SK-N-SH (cell line): ENCODE results near the gene CLCA4. TPM values are rescaled to one million over a fixed set of nuclear protein-coding genes. Genes with fewer than 3 reads are reported as not detected.

Source experiments
- CTCF ChIA-PET: fragments of 300-600, 350-600 bp; formaldehyde crosslinking; extraction: SDS; loops from one replicate; lab custom pipeline; 2021; lab: Yijun Ruan, JAX
- POLR2A ChIA-PET: fragments of 350-600 bp; sonication (Branson Sonifier 250); formaldehyde crosslinking; extraction: SDS; loops from one replicate; lab custom pipeline; 2020; ENCODE audit warnings: antibody characterized with exemption, inconsistent platforms; lab: Yijun Ruan, JAX
- DNase-seq: peaks from one replicate; pipeline ENCODE4 v3.0.0; 2012
- H2AFZ ChIP-seq: fragments of 200-600 bp; sonication (generic); 2 replicates; pipeline ENCODE4 v1.8.1; 2016; ENCODE audit warnings: antibody characterized with exemption, mild to moderate bottlenecking, low read depth
- H3F3A ChIP-seq: fragments of 200-600 bp; sonication (generic); replicated peaks from 2 replicates; pipeline ENCODE3; 2016; ENCODE audit warnings: antibody characterized with exemption, mild to moderate bottlenecking; ENCODE audit not compliant: insufficient read depth
- H3K27ac ChIP-seq, 2 experiments: fragments of 200-500 bp in 1 of 2; fragments of 200-600 bp in 1 of 2; sonication (Bioruptor generic) in 1 of 2; sonication (generic), shearing (Covaris generic) in 1 of 2; 2 replicates each; pipeline versions ENCODE4 v1.5.1 to v1.6.1; 2014 to 2016; ENCODE audit warnings: low read depth in 2 of 2, inconsistent platforms in 1 of 2, low read length in 1 of 2, mild to moderate bottlenecking in 1 of 2, mixed read lengths in 1 of 2
- H3K27me3 ChIP-seq: fragments of 200-600 bp; sonication (generic), shearing (Covaris generic); 2 replicates; pipeline ENCODE4 v1.6.1; 2016; ENCODE audit warnings: mixed run types; ENCODE audit not compliant: insufficient read depth
- H3K36me3 ChIP-seq, 2 experiments: fragments of 200-500 bp in 1 of 2; fragments of 200-600 bp in 1 of 2; sonication (Bioruptor generic) in 1 of 2; sonication (generic) in 1 of 2; replicated peaks in 1 of 2; 2 replicates each; pipeline versions ENCODE3 to v1.5.1; 2014 to 2016; ENCODE audit warnings: low read length in 1 of 2, mild to moderate bottlenecking in 1 of 2; ENCODE audit not compliant: insufficient read depth in 2 of 2, control insufficient read depth in 1 of 2
- H3K4me1 ChIP-seq, 2 experiments: fragments of 200-500 bp in 1 of 2; fragments of 200-600 bp in 1 of 2; sonication (Bioruptor generic) in 1 of 2; sonication (generic), shearing (Covaris generic) in 1 of 2; 2 replicates each; pipeline versions ENCODE4 v1.5.1 to v1.6.1; 2014 to 2016; ENCODE audit warnings: low read depth in 1 of 2, low read length in 1 of 2, mixed run types in 1 of 2; ENCODE audit not compliant: insufficient read depth in 2 of 2, control insufficient read depth in 1 of 2
- H3K4me2 ChIP-seq: fragments of 200-600 bp; sonication (generic), shearing (Covaris generic); 2 replicates; pipeline ENCODE4 v1.6.1; 2017; ENCODE audit warnings: mixed run types
- H3K4me3 ChIP-seq, 2 experiments: fragments of 200-500 bp in 1 of 2; fragments of 200-600 bp in 1 of 2; sonication (Bioruptor generic) in 1 of 2; sonication (generic), shearing (Covaris generic) in 1 of 2; 2 replicates each; pipeline versions ENCODE4 v1.5.1 to v1.8.1; 2014 to 2016; ENCODE audit warnings: low read depth in 2 of 2, inconsistent platforms in 1 of 2, low read length in 1 of 2, mild to moderate bottlenecking in 1 of 2, mixed read lengths in 1 of 2, moderate library complexity in 1 of 2
- H3K79me2 ChIP-seq: fragments of 200-600 bp; sonication (generic); 2 replicates; pipeline ENCODE4 v1.8.1; 2017; ENCODE audit warnings: mild to moderate bottlenecking; ENCODE audit not compliant: insufficient read depth
- H3K9ac ChIP-seq: fragments of 200-600 bp; sonication (generic); 2 replicates; pipeline ENCODE4 v1.6.1; 2017; ENCODE audit warnings: mixed run types
- H3K9me2 ChIP-seq: fragments of 200-600 bp; sonication (generic); 2 replicates; pipeline ENCODE4 v1.6.1; 2017; ENCODE audit warnings: mixed run types
- H3K9me3 ChIP-seq: fragments of 200-600 bp; sonication (generic); 2 replicates; pipeline ENCODE4 v1.6.1; 2017; ENCODE audit warnings: mixed run types, mild to moderate bottlenecking, moderate library complexity
- H4K20me1 ChIP-seq: fragments of 200-600 bp; sonication (generic); 2 replicates; pipeline ENCODE4 v1.6.1; 2017; ENCODE audit warnings: mild to moderate bottlenecking, mixed run types; ENCODE audit not compliant: insufficient read depth
- CHD2 ChIP-seq: fragments of 150-350 bp; IDR thresholded peaks from 2 replicates; pipeline ENCODE4 v1.6.1; 2018; ENCODE audit warnings: low read length; ENCODE audit not compliant: partially characterized antibody
- ELF1 ChIP-seq: IDR thresholded peaks from 2 replicates; pipeline ENCODE4 v1.4.0; 2012
- FOXJ3 ChIP-seq: sonication (generic); formaldehyde crosslinking; IDR thresholded peaks from 2 replicates; pipeline ENCODE4 v1.5.1; 2020; ENCODE audit warnings: mild to moderate bottlenecking, missing genetic modification reagents
- FOXM1 ChIP-seq: IDR thresholded peaks from 2 replicates; pipeline ENCODE4 v1.4.0; 2012; ENCODE audit warnings: low read depth, mild to moderate bottlenecking
- GABPA ChIP-seq: IDR thresholded peaks from 2 replicates; pipeline ENCODE4 v1.4.0; 2012; ENCODE audit warnings: low read depth, mild to moderate bottlenecking
- JUND ChIP-seq: IDR thresholded peaks from 2 replicates; pipeline ENCODE4 v1.4.0; 2012
- MEF2A ChIP-seq: IDR thresholded peaks from 2 replicates; pipeline ENCODE4 v1.4.0; 2012; ENCODE audit warnings: low read depth, borderline replicate concordance
- NRF1 ChIP-seq: IDR thresholded peaks from 2 replicates; pipeline ENCODE4 v1.6.1; 2012; ENCODE audit warnings: low read depth, mild to moderate bottlenecking, low read length
- RAD21 ChIP-seq: IDR thresholded peaks from 2 replicates; pipeline ENCODE4 v1.6.1; 2012; ENCODE audit warnings: mild to moderate bottlenecking, low read length
- SMC3 ChIP-seq: IDR thresholded peaks from 2 replicates; pipeline ENCODE4 v1.6.1; 2012; ENCODE audit warnings: low read depth, low read length, improper control_type of control experiment
- TCF12 ChIP-seq: IDR thresholded peaks from 2 replicates; pipeline ENCODE4 v1.4.0; 2012
- WGBS: methylation state at CpG from one replicate; pipeline ENCODE4 v1.1.6; 2017; ENCODE audit warnings: low lambda C conversion rate; 5-methylcytosine and 5-hydroxymethylcytosine counted together
- polyA plus RNA-seq, 3 experiments: library from polyadenylated mRNA; depleted of rRNA; stranded (reverse); fragments of >200 nt; gene quantifications; 2 replicates each; pipeline ENCODE4 v1.2.3, GENCODE V29; 2012
- TF ChIP-seq, protein P1 (sequence below): IDR thresholded peaks from 2 replicates; pipeline ENCODE4 v1.6.1; 2012; ENCODE audit warnings: mild to moderate bottlenecking, low read depth, low read length, moderate library complexity
- TF ChIP-seq, protein P2 (sequence below): fragments of 150-350 bp; IDR thresholded peaks from 2 replicates; pipeline ENCODE4 v1.6.1; 2016; ENCODE audit warnings: mild to moderate bottlenecking, low read depth, low read length
- TF ChIP-seq, protein P3 (sequence below): fragments of 150-350 bp; IDR thresholded peaks from 2 replicates; pipeline ENCODE4 v1.6.1; 2017; ENCODE audit warnings: antibody characterized with exemption, low read length, low read depth, borderline replicate concordance
- TF ChIP-seq, protein P4 (sequence below): IDR thresholded peaks from 2 replicates; pipeline ENCODE4; 2012

The CLCA4 gene
- polyA plus RNA-seq, 1 of the 3 experiments (the other 2 are of a cell fraction): not detected

DNA sequence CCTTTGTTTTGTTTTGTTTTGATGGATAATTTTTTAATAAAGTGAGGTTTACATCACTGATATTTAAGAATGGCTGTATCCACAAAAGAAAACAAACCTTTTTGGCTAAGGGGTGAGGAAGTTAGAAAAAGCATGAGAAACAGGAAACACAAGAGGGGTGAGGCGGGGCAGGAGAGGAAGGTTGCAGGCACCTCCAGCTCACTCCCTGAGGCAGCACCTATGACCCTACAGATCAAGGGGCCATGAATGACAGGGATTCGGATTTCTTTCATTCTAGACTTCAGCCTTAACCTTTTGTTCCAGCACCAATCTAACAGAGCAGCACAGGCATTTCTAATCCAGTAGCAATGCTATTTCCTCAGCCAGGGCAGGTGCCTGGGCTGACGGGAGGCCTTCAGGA, 4.4 kb downstream of the CLCA4 start:
- Histone ChIP-seq H3K9me2 (no peaks in the 10 kb centered on the region), H2AFZ (no peak overlapping the region), H3K4me2 (no peak overlapping the region), H3K4me1 (no peaks in the 10 kb centered on the region), H4K20me1 (no peaks in the 10 kb centered on the region), H3K9ac (no peak overlapping the region), H3K36me3 (no peaks in the 10 kb centered on the region), H3K79me2 (no peaks in the 10 kb centered on the region), H3F3A (no peaks in the 10 kb centered on the region), H3K4me3 (no peak overlapping the region), H3K27ac (no peak overlapping the region), H3K27me3 (no peaks in the 10 kb centered on the region), H3K9me3 (no peaks in the 10 kb centered on the region)
- DNase-seq: no peak
- WGBS: 60% methylated on average over 3 of the region's 3 CpGs
- ChIA-PET CTCF (interaction anchor here (0.8 kb wide), 1 partner anchor 76 kb away, joined by 3 read pairs; no protein-coding TSS in a partner anchor), POLR2A (no interaction called here)
- TF ChIP-seq, protein P1, sequence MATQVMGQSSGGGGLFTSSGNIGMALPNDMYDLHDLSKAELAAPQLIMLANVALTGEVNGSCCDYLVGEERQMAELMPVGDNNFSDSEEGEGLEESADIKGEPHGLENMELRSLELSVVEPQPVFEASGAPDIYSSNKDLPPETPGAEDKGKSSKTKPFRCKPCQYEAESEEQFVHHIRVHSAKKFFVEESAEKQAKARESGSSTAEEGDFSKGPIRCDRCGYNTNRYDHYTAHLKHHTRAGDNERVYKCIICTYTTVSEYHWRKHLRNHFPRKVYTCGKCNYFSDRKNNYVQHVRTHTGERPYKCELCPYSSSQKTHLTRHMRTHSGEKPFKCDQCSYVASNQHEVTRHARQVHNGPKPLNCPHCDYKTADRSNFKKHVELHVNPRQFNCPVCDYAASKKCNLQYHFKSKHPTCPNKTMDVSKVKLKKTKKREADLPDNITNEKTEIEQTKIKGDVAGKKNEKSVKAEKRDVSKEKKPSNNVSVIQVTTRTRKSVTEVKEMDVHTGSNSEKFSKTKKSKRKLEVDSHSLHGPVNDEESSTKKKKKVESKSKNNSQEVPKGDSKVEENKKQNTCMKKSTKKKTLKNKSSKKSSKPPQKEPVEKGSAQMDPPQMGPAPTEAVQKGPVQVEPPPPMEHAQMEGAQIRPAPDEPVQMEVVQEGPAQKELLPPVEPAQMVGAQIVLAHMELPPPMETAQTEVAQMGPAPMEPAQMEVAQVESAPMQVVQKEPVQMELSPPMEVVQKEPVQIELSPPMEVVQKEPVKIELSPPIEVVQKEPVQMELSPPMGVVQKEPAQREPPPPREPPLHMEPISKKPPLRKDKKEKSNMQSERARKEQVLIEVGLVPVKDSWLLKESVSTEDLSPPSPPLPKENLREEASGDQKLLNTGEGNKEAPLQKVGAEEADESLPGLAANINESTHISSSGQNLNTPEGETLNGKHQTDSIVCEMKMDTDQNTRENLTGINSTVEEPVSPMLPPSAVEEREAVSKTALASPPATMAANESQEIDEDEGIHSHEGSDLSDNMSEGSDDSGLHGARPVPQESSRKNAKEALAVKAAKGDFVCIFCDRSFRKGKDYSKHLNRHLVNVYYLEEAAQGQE: no peak
- no peak for TF ChIP-seq MEF2A
- no peak for TF ChIP-seq GABPA
- no peak for TF ChIP-seq NRF1
- no peak for TF ChIP-seq ELF1
- TF ChIP-seq CHD2: no peak
- no peak for TF ChIP-seq RAD21
- TF ChIP-seq, protein P2, sequence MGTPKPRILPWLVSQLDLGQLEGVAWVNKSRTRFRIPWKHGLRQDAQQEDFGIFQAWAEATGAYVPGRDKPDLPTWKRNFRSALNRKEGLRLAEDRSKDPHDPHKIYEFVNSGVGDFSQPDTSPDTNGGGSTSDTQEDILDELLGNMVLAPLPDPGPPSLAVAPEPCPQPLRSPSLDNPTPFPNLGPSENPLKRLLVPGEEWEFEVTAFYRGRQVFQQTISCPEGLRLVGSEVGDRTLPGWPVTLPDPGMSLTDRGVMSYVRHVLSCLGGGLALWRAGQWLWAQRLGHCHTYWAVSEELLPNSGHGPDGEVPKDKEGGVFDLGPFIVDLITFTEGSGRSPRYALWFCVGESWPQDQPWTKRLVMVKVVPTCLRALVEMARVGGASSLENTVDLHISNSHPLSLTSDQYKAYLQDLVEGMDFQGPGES: no peak
- TF ChIP-seq SMC3: no peak
- TF ChIP-seq JUND: no peak

DNA sequence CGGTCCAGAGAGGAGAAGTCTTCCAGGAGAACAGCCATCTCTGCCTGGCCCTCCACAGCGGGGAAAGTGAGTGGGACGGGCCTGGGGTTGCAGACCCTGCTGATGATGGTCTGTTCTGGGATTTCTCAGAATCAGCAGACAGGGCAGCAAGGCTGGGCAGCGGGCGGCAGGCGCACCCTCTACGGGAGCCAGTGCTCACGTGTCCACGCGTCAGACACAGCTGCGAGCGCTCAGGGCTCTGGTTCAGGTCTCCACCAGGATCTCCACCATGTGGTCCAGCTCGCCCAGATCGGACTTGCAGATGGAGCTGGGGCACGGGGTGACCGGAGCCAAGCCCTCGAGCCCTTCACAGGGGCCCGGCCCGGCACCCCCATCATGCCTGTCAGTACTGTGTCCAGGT, 5.5 kb downstream of the CLCA4 start:
- Histone ChIP-seq H3K9me3 (no peaks in the 10 kb centered on the region), H3K4me1 (no peaks in the 10 kb centered on the region), H3K36me3 (no peaks in the 10 kb centered on the region), H3K9me2 (no peaks in the 10 kb centered on the region), H3K4me3 (no peak overlapping the region), H3F3A (no peaks in the 10 kb centered on the region), H3K9ac (no peak overlapping the region), H3K27ac (no peak overlapping the region), H4K20me1 (no peaks in the 10 kb centered on the region), H3K79me2 (no peaks in the 10 kb centered on the region), H3K4me2 (no peak overlapping the region), H2AFZ (no peak overlapping the region)
- peak; percentile 11 for DNase-seq
- CTCF ChIA-PET: interaction anchor here (0.9 kb wide), 1 partner anchor 79 kb away, joined by 3 read pairs; no protein-coding TSS in a partner anchor
- TF ChIP-seq, protein P3, sequence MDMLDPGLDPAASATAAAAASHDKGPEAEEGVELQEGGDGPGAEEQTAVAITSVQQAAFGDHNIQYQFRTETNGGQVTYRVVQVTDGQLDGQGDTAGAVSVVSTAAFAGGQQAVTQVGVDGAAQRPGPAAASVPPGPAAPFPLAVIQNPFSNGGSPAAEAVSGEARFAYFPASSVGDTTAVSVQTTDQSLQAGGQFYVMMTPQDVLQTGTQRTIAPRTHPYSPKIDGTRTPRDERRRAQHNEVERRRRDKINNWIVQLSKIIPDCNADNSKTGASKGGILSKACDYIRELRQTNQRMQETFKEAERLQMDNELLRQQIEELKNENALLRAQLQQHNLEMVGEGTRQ: no peak
- TF ChIP-seq FOXM1 (no peak), MEF2A (no peak), TCF12 (no peak), FOXJ3 (CRISPR knock-in tag) (no peak)
- TF ChIP-seq, protein P4, sequence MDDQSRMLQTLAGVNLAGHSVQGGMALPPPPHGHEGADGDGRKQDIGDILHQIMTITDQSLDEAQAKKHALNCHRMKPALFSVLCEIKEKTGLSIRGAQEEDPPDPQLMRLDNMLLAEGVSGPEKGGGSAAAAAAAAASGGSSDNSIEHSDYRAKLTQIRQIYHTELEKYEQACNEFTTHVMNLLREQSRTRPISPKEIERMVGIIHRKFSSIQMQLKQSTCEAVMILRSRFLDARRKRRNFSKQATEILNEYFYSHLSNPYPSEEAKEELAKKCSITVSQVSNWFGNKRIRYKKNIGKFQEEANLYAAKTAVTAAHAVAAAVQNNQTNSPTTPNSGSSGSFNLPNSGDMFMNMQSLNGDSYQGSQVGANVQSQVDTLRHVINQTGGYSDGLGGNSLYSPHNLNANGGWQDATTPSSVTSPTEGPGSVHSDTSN: no peak
- TF ChIP-seq, all 33 proteins: peak for 0
- H3K27me3 ChIP-seq: no peaks in the 10 kb centered on the region
- POLR2A ChIA-PET: no interaction called here
- WGBS: 41% methylated on average over 6 of the region's 19 CpGs
